Neural progenitor cell (in vitro differentiated cells): ENCODE data around the gene IER5. TPM values are rescaled to one million over a fixed set of nuclear protein-coding genes. Genes with fewer than 3 reads are reported as not detected.
A peak's percentile ranks its signal among the peaks of the same experiment; 100 is the strongest.

Source experiments
- DNase-seq: peaks from one replicate; pipeline ENCODE4 v3.0.0-alpha.2; 2016; ENCODE audit warnings: low spot score
- H2AFZ ChIP-seq: fragments of 200-600 bp; sonication (generic); replicated peaks from 2 replicates; pipeline ENCODE4 v1.6.1; 2016; ENCODE audit warnings: antibody characterized with exemption
- H3F3A ChIP-seq: fragments of 200-600 bp; sonication (generic); 2 replicates; pipeline ENCODE4 v1.6.1; 2016; ENCODE audit warnings: antibody characterized with exemption, low read depth
- H3K27ac ChIP-seq: fragments of 200-600 bp; sonication (generic); 2 replicates; pipeline ENCODE4 v1.5.1; 2016; ENCODE audit warnings: mild to moderate bottlenecking
- H3K27me3 ChIP-seq: fragments of 200-600 bp; sonication (generic); 2 replicates; pipeline ENCODE4 v1.6.1; 2016; ENCODE audit warnings: mild to moderate bottlenecking, moderate library complexity
- H3K36me3 ChIP-seq: fragments of 200-600 bp; sonication (generic); 2 replicates; pipeline ENCODE4 v1.5.1; 2016
- H3K4me1 ChIP-seq: fragments of 200-600 bp; sonication (generic); 2 replicates; pipeline ENCODE4 v1.6.1; 2016; ENCODE audit warnings: mixed run types
- H3K4me2 ChIP-seq: fragments of 200-600 bp; sonication (generic); 2 replicates; pipeline ENCODE4 v1.6.1; 2016
- H3K4me3 ChIP-seq: fragments of 200-600 bp; sonication (generic); 2 replicates; pipeline ENCODE4 v1.5.1; 2016
- H3K79me2 ChIP-seq: fragments of 200-600 bp; sonication (generic); 2 replicates; pipeline ENCODE4 v1.6.1; 2016; ENCODE audit warnings: low read depth
- H3K9ac ChIP-seq: fragments of 200-600 bp; sonication (generic); 2 replicates; pipeline ENCODE4 v1.6.1; 2016
- H3K9me3 ChIP-seq: fragments of 200-600 bp; sonication (generic); 2 replicates; pipeline ENCODE4 v1.5.1; 2016; ENCODE audit warnings: low read depth
- H4K20me1 ChIP-seq: fragments of 200-600 bp; sonication (generic); 2 replicates; pipeline ENCODE4 v1.6.1; 2016; ENCODE audit warnings: low read depth
- H3K27ac Mint-ChIP-seq: 3 replicates; pipeline ENCODE4 v1.8.0; 2021; ENCODE audit warnings: mixed read lengths
- H3K27me3 Mint-ChIP-seq: 2 replicates; pipeline ENCODE4 v1.8.0; 2022; ENCODE audit warnings: low read depth, mild to moderate bottlenecking, inconsistent platforms, moderate library complexity, mixed read lengths; ENCODE audit not compliant: insufficient read depth
- H3K36me3 Mint-ChIP-seq: 3 replicates; pipeline ENCODE4 v1.8.0; 2021; ENCODE audit warnings: mixed read lengths
- H3K4me1 Mint-ChIP-seq: 3 replicates; pipeline ENCODE4 v1.8.0; 2021; ENCODE audit warnings: mixed read lengths
- H3K4me3 Mint-ChIP-seq: 3 replicates; pipeline ENCODE4 v1.8.0; 2021; ENCODE audit warnings: mild to moderate bottlenecking, moderate library complexity, mixed read lengths
- H3K9me3 Mint-ChIP-seq: 3 replicates; pipeline ENCODE4 v1.8.0; 2020; ENCODE audit warnings: mixed read lengths
- EZH2 ChIP-seq: fragments of 200-600 bp; sonication (generic); IDR thresholded peaks from 2 replicates; pipeline ENCODE4 v1.6.1; 2017; ENCODE audit warnings: antibody characterized with exemption, mild to moderate bottlenecking, moderate library complexity
- EZH2phosphoT487 ChIP-seq: fragments of 200-600 bp; sonication (generic); IDR thresholded peaks from 2 replicates; pipeline ENCODE4 v1.6.1; 2017; ENCODE audit warnings: antibody characterized with exemption
- total RNA-seq: library from RNA; depleted of rRNA; stranded (reverse); fragments of >200 nt; gene quantifications from 2 replicates; pipeline ENCODE4 v1.2.3, GENCODE V29; 2015; ENCODE audit warnings: low replicate concordance
- TF ChIP-seq, protein P1 (sequence below): fragments of 200-600 bp; sonication (generic); IDR thresholded peaks from 2 replicates; pipeline ENCODE4 v1.5.1; 2017; ENCODE audit warnings: antibody characterized with exemption, mild to moderate bottlenecking

IER5 gene
- total RNA-seq, 1 donor from 2014 or later = 8.0 TPM

DNA sequence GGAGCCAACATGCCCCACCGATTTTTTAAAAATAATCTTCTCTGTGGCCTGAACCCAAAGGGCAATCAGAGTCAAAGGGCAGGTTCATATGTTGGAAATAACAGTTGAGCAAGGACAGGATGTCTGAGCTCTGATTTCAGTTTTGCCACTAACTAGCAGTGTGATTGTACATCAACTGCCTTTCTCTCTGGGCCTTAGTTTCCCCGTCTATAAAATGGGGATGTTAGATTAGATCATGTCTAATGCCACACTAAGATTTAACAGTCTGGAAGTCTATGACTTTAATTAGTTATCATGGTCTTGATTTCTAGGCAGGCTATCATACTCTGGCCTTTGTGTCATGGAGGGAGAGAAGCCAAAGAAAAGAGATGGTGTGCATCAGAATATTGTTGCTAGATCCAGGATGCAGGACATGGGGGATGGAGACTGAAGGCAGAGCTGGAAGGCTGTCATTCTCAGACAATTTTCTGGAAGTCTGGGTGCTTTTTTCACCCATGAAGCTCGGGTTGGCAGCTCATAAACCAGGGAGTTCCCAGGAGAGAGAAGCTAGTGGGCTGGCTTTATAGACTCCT is 28.4 kb downstream of the IER5 start:
- Mint-ChIP-seq H3K27ac (peak overlapping the region; percentile 58), H3K9me3 (no peaks in the 10 kb centered on the region), H3K36me3 (no peaks in the 10 kb centered on the region), H3K27me3 (peaks cover 5% of the 10 kb centered on the region), H3K4me3 (no peak overlapping the region), H3K4me1 (peaks cover 58% of the 10 kb centered on the region)
- Histone ChIP-seq H3K27ac (no peak overlapping the region), H4K20me1 (no peaks in the 10 kb centered on the region), H3F3A (peaks cover 12% of the 10 kb centered on the region), H3K36me3 (no peaks in the 10 kb centered on the region), H3K9me3 (no peaks in the 10 kb centered on the region), H3K9ac (no peak overlapping the region), H3K79me2 (no peaks in the 10 kb centered on the region), H3K27me3 (no peaks in the 10 kb centered on the region), H3K4me1 (peaks cover 22% of the 10 kb centered on the region), H3K4me3 (no peak overlapping the region), H2AFZ (no peak overlapping the region), H3K4me2 (peak overlapping the region; percentile 43)
- TF ChIP-seq, protein P1, sequence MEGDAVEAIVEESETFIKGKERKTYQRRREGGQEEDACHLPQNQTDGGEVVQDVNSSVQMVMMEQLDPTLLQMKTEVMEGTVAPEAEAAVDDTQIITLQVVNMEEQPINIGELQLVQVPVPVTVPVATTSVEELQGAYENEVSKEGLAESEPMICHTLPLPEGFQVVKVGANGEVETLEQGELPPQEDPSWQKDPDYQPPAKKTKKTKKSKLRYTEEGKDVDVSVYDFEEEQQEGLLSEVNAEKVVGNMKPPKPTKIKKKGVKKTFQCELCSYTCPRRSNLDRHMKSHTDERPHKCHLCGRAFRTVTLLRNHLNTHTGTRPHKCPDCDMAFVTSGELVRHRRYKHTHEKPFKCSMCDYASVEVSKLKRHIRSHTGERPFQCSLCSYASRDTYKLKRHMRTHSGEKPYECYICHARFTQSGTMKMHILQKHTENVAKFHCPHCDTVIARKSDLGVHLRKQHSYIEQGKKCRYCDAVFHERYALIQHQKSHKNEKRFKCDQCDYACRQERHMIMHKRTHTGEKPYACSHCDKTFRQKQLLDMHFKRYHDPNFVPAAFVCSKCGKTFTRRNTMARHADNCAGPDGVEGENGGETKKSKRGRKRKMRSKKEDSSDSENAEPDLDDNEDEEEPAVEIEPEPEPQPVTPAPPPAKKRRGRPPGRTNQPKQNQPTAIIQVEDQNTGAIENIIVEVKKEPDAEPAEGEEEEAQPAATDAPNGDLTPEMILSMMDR = no peak
- TF ChIP-seq EZH2 = no peak
- no peak for TF ChIP-seq EZH2phosphoT487
- DNase-seq = no peak

DNA sequence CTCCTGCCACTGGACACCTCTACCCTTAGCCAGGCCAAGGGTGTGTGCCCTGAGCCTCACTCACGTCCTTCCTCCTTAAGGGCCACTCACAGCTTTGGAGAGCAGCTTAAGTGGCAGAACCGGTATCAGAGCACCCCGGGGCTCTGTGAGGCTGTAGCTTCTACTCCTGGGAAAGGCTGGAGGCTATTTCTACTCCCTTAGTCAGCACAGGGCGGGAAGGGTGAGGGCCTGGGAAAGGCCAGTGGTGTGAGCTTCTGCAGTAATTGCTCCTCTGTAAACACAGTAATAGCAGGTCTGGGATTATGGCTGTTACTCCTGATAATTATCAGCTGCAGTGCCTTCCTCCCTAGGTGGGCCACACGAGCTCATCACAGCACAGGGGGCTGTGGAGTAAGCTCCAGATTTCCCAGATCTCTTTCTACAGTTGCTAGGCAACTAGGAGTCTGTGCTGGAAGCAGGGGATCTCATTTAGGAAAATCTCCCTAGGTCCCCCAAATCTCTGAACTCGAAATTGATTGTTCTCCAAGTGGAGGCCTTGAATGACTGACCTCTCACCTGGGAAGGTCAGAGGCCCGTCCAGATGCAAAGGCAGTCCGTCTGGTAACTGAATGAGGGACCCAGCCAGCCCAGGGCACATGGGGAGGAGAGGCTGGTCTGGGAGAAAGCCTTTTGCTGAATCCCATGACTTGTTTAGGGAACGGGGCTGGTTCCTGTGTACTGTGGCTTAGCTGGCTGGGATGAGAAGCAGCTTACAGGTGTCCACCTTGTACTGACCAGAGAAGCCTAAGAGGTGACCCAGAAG is 29.3 kb downstream of the IER5 start:
- Mint-ChIP-seq H3K27ac (peak overlapping the region; percentile 87), H3K4me3 (no peak overlapping the region), H3K9me3 (no peaks in the 10 kb centered on the region), H3K27me3 (peaks cover 5% of the 10 kb centered on the region), H3K4me1 (peaks cover 50% of the 10 kb centered on the region), H3K36me3 (no peaks in the 10 kb centered on the region)
- Histone ChIP-seq H3F3A (peaks cover 12% of the 10 kb centered on the region), H3K9me3 (no peaks in the 10 kb centered on the region), H3K9ac (no peak overlapping the region), H3K79me2 (no peaks in the 10 kb centered on the region), H4K20me1 (no peaks in the 10 kb centered on the region), H3K27ac (no peak overlapping the region), H3K4me3 (no peak overlapping the region), H2AFZ (no peak overlapping the region), H3K4me2 (peak overlapping the region; percentile 43), H3K36me3 (no peaks in the 10 kb centered on the region), H3K27me3 (no peaks in the 10 kb centered on the region), H3K4me1 (peaks cover 22% of the 10 kb centered on the region)
- peak; percentile 59 for DNase-seq
- TF ChIP-seq EZH2 (no peak), EZH2phosphoT487 (no peak)
- TF ChIP-seq, protein P1 = no peak

DNA sequence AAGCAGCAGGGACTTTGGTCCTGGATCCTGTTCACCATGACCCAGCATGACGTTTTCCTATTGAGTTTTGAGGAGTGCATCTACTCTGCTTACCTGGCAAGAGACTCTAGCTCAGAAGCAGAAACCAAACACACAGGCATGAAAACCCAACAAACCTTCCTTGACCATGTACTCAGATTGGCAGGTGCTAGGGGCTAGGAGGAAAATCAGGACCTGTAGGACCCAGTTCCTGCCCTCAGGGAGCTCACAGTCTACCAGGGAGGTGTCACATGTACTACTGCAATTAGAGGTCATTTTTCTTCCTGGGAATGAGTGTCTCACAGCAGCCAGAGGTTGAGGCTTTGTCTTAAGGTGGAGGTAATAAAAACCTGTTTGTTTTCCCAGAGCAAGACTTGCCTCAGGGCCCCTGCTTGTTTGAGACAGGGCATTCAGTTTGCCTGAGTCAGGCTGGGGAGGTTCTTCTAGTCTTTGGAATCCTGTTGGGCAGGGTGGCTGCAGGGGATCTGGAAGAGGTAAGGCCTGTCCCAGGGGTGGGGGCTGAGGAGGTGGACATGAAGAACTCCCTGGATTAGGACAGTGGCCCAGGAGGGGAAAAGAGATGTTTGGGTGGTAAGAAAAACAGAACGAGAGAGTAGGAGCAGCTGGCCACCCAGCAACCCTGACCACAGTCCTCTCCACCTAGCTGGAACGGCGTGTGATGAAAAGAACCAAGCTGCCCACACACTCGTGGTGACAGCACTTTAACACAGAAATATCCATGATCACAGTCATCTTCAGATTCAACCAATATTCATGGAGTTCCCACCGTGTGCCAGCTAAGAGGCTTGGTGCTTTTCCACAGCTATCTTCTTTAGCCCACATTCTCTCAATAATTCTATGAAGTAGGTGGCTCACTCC is 30.8 kb downstream of the IER5 start:
- Histone ChIP-seq H3K27ac (no peak overlapping the region), H3K9me3 (no peaks in the 10 kb centered on the region), H3K79me2 (no peaks in the 10 kb centered on the region), H3F3A (peaks cover 12% of the 10 kb centered on the region), H3K4me2 (no peak overlapping the region), H4K20me1 (no peaks in the 10 kb centered on the region), H3K4me1 (peaks cover 14% of the 10 kb centered on the region), H3K36me3 (no peaks in the 10 kb centered on the region), H3K27me3 (no peaks in the 10 kb centered on the region), H3K9ac (no peak overlapping the region), H3K4me3 (no peak overlapping the region), H2AFZ (no peak overlapping the region)
- H3K27ac Mint-ChIP-seq = no peak overlapping the region
- H3K9me3 Mint-ChIP-seq = no peaks in the 10 kb centered on the region
- H3K4me1 Mint-ChIP-seq = peaks cover 42% of the 10 kb centered on the region
- H3K4me3 Mint-ChIP-seq = peak overlapping the region; percentile 39
- DNase-seq = no peak
- no peak for TF ChIP-seq EZH2phosphoT487
- TF ChIP-seq, protein P1 = no peak
- TF ChIP-seq EZH2 = no peak
- no peaks in the 10 kb centered on the region for H3K36me3 Mint-ChIP-seq
- H3K27me3 Mint-ChIP-seq = peaks cover 9% of the 10 kb centered on the region
